GM18499 (cell line): Measurements from ENCODE around the gene SLC22A15.
"Not testable (repeated sequence)": the region's sequence is repeated elsewhere in the genome, so short reads cannot be mapped to it uniquely, and the experiment has no call there.

Experiments
- ATAC-seq: cut with Tn5 transposase; IDR thresholded peaks from one replicate; pipeline ENCODE4 v1.9.1; 2021; ENCODE audit warnings: moderate number of reproducible peaks; ENCODE audit not compliant: insufficient read depth, unreplicated experiment

SLC22A15 gene

DNA sequence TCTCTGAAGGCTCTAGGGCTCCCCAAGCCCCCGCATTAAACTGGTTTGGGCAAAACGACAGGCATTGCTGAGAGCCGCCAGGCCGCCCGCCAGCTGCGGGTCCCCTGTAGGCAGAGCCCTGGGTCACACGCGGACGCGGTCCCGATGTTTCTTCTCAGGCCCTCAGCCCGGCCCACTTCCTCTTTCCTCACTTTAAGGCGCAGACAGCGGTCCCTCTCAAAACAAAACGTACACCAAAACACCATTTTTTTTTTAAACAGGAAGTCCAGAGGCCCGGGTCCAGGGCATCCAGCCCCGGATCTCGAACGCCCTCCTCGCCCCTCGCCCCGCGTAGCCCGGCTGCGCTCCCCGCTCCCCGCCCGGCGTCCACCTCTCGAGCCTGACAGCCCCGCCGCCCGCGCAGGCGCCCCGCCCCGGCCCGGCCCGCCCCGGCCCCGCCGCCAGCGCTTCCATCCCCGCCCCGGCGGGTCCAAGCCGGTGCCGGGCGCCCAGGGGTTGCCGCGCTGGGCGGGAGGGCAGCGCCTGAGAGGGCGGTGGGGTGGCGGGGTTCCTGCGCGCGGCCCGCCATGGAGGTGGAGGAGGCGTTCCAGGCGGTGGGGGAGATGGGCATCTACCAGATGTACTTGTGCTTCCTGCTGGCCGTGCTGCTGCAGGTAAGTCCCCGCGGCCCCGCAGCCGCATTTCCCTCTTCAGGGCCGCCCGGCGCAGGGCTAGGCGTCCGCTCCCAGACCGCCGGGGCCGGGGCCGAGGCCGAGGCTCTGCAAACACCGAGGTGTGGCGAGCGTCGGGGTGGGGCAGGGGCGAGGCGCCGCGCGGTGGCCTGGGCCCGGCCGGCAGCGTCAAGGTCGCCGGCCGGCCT is at the start of gene SLC22A15:
Gene SLC22A15, plus strand, starts transcription at position 452 of the 859 bp plus-strand sequence. Its CDS starts 115 bp downstream, at position 567.
- peak; percentile 69 for ATAC-seq

DNA sequence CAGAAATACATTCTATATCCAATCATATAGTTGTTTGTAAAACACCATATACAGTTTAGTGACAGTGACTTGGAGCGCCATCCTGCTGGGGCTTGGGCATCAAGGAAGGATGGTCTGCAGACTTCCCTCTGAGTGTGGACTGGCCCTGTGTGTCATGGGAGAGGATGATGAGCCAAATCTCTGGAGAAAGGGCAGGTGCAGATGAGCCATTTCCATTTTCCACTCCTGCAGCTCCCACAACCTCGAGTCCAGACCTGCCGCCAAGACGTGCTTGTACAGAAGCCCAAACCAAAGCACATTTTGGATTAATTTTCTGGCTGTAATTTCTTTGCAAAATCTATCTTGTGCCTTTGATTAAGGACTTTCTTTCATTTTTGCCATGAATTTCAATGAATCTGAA is 48.3 kb upstream of the SLC22A15 start:
- no peak for ATAC-seq

DNA sequence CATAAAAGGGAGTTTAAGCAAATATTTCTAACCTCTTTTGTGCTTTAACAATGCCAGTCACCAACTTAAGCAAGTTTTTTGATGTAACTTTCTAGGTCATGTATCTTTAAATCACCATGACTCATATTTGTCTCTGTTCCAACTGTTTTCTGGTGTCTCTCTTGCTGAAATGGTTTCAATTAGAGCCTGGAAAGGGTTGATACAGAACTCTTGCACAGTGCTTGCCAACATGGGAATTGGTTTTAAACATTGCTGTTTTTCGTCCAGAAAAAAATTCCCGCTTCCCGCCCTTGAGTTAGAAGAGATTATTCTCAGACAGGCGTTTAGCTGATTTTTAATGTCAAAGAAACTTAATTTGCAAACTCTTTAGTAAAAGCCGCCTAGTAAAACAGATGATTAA is 46.4 kb upstream of the SLC22A15 start:
- ATAC-seq, result no peak

DNA sequence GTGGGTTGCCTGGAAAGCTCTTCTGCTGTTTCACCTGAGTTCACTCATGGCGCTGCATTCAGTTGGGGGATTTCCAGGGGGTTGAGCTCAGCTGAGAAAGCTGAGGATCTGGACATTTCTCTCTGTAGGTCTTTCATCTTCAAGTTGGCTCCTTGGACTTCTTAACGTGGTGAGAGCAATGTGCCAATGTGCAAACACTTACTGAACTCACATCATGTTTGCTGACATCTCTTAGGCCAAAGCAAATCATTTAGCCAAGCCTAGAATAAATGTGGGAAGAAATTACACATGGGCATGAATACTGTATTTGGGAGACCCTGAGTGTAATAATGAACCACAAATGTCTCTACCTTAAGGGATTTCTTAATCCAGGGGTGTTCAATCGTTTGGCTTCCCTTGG is 42.7 kb upstream of the SLC22A15 start:
- no peak for ATAC-seq

DNA sequence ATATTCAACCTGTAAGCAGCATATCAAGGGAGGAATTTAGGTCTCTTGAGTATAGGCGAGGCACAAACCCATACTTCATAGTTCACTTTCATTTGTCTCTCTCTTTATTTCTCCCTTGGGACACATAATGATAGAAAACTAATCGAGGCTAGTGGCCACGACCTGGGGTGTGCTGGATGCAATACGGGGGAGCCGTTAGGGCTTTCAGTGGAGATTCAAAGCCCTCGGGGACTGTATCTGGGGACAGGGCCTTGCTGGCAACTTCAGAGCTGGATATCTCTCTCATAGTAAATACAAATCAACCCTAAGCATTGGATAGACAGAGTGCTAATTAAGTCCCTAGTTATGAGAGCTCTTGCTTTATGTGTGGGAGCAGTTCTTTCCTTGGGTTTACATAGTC is 36.9 kb upstream of the SLC22A15 start:
- ATAC-seq, result no peak

DNA sequence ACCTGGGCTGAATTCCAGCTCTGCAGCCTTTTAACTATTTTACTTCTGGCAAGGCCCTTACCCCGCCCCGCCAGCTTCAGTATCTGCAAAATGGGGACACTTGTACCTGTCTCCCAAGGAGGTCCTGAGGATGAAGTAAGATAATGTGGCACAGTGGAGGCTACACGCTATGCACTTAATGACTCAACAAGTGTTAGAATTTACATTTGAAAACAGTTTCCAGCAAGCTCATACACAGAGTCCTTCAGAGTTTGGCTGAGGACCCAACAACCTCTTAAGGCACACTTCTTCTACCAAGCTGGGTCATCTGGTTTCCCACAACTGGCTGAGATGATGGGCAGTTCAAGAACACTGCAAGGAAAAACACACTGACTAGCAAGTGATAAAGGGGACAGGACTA is 30.2 kb upstream of the SLC22A15 start:
- ATAC-seq, result no peak

DNA sequence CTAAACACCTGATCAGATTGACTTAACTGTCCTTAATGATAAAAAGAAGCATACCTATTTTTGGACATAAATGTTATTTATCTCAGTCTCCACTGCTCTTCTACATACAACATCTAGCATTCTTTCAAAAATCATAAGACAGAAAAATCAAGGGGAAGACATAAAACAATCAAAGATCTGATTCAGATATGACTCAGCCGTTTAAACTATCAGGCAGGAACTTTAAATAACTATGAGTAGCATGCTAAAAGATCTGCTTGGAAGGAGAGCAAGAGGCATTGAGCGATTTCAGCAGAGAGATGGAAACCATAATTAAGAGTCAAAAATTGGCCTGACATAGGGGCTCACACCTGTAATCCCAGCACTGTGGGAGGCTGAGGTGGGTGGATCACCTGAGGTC is 27.2 kb upstream of the SLC22A15 start:
- no peak for ATAC-seq

DNA sequence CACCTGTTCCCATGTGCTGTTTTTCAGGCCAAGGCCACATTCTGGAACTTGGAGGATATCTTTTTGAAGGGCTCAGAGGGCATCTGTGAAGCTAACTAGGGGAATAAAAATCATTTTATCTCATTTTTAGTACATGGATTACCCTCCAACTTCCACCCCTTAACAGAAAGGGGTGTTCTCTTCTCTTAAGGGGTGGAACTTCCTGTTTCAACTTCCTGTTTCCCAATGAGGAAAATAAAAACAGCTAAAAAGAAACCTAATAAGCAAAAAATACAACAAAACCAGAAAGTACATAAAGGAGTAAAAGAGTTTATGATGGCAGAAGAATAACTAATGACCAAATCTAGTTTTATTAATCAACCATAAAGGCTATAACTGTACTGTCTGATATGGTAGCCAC is 24.8 kb upstream of the SLC22A15 start:
- no peak for ATAC-seq

DNA sequence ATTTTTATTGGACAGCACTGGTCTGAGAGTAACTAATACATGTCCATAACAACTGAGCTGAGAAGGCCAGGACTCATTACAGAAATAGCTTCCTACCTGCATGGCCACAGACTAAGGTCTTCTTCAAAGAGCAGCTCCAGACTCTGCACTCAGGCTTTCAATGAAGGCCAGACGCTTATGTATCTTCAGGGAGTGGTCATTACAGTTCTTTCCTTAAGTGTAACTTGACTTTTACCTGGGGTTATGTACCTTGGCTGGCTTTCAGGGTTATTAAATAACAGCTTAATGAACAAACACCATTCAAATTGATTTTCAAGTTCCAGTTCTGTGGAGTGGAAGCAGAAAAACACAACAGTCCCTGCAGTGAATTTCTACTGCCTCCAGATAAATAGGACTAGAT is 23.8 kb upstream of the SLC22A15 start:
- ATAC-seq, result no peak

DNA sequence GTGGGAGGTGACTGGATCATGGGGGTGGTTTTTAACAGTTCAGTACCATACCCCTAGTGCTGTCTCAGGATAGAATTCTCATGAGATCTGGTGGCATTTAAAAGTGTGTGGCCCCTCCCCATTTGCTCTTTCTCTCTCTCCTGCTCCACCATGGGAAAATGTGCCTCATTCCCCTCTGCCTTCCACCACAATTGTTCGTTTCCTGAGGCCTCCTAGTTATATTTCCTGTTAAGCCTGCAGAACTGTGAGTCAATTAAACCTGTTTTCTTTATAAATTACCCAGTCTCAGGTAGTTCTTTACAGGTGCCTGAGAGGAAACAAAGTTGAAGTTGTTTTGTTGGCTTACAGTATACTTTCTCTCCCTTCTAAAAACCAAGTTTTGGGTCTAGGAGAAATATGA is 23.1 kb upstream of the SLC22A15 start:
- no peak for ATAC-seq

DNA sequence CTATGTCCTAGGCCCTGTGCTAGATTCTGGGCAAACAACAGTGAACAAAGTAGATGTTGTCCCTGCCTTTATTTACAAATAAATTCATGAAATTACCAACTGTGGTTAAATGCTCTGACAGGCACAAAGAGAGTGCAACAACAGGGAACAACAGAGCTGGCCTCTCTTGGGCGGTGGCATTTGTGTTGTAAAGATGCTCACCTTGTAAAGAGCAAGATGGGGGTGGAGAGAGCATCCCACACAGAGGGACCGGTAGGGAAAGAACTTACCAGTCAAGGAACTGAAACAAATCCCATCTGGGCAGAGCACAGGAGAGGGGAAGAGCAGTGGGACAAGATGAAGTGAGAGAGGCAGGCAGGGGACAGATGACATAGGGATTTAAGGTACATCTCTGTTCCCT is 21.6 kb upstream of the SLC22A15 start:
- no peak for ATAC-seq

DNA sequence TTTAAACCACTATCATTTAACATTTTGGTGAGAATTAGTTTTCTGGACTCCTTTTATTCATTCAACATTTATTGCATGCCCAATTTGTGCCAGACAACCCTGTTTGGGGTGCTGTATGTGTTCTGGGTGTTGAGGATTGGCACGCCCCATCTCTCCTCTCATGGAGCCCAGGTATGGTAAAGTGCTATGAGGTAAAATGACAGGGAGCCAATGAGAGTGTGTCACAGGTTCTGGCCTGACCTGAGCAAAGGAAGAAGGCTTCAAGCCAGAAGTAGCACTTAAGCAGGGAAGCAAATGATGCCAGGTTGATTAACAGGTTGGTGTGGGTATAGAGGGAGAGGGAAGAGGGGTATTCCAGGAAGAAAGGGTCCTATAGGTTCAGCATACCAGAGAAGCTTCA is 21.1 kb upstream of the SLC22A15 start:
- no peak for ATAC-seq

DNA sequence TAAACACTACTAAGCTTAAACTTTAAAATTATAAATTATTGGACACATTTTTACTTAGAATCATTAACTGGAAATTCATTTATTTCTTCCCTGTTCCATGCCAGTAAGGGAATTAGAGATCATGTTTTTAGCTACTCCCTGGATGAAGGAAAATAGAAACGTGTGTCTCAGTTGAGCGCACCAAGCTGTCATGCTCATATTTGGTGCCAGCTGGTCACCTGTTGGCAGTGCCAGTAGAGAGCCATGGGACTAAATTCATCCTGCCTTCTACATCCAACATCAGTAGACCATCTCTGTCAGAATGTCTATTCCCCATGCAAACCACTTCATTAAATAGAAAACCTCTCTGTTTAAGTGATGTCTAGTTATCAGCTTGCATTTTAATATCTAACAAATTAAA is 17.4 kb upstream of the SLC22A15 start:
- ATAC-seq, result no peak

DNA sequence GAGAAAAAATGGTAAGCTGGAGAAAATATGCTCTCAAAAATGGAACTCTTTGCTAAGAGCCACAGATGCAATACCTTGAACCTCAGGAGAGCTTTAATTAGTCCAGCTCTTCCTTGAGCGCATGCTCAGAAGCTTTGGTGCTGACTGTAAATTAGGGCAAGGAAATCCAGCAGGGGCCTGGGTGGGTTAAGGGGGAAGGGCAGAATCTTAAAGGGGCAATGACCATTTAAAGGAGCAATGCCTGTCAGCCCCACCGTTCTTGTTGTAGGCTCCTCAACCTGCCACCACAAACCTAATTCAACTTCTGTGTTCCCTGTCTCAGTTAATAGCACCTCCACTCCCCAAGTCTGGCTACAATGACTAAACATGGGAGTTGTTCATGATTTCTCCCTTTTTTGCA is 6.8 kb upstream of the SLC22A15 start:
- ATAC-seq, result no peak

DNA sequence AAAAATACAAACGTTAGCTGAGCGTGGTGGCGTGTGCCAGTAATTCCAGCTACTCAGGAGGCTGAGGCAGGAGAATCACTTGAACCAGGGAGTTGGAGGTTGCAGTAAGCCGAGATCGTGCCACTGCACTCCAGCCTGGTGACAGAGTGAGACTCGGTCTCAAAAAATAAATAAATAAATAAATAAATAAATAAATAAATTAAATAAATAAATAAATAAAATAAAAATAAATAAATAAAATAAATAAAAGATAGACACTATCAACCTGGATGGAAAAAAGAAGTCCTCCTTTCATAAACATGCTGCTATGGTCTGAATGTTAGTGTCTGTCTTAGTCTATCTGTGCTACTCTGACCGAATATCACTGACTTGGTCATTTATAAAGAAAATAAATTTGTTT is 4.5 kb upstream of the SLC22A15 start:
- ATAC-seq, result not testable (repeated sequence)

DNA sequence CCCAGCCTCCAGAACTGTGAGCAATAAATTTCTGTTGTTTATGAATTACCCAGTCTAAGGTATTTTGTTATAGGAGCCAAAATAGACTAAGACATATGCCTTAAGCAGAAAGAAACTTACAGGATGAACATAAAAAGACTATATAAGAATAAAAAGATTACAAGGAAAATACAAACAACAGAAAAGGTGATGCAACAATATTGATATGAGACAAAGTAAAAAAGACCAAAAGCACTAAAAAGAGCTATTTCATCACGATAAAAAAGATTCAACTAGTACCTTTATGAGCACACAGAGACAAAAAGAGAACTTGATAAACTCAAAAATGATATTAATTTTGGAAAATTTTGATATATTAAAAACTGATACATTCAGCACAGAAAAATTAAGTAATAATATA is 3.2 kb upstream of the SLC22A15 start:
- no peak for ATAC-seq

DNA sequence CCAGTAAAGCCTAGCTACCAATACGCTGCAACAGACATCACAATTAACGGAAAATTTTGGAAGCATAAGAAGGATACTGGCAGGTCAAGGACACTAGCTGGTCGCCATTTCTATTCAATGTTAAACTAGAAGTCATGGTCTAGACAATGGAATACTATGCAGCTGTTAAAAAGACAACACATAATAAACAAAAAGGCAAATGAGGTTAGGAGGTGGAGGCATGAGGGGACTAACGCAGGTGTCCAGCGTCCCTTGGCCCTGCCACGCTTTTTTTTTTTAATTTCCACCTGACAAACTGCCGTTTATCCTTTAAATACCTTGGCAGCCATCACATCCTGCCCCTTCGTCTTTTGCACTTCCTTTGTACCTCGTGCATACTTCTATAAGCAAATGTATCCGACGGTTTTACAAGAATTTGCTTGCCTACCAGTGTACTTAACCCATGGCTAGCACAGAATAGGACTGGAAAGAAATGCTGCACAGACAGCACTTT is 698 bp upstream of the SLC22A15 start:
- ATAC-seq, result no peak

DNA sequence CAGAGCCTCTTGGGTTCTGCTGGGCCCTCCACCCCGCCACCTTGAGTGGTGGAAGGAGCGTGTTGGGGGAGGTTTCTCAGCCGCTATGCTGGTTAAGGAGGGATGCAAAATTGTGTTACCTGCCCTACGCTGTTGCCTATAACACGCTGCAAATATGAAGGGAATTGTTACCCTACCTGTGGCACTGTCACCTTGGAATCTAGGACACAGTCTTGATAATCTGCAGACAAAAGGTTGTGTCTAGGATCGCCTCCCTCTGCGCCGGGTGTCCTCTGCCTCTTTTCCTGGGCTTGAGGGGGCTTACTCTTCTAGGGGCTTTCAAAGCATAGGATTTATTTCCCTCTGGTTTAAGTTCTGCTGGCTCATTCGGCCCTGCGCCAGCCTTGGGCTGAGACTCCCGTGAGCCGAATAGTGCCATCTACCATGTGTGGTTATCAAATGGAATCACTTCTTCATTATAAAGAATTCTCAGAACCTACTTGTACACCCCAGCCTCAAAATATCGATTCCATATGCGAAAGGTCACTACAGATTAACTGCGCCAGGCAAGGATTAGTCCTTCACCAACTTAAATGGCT is 697 bp downstream of the SLC22A15 start:
- no peak for ATAC-seq

DNA sequence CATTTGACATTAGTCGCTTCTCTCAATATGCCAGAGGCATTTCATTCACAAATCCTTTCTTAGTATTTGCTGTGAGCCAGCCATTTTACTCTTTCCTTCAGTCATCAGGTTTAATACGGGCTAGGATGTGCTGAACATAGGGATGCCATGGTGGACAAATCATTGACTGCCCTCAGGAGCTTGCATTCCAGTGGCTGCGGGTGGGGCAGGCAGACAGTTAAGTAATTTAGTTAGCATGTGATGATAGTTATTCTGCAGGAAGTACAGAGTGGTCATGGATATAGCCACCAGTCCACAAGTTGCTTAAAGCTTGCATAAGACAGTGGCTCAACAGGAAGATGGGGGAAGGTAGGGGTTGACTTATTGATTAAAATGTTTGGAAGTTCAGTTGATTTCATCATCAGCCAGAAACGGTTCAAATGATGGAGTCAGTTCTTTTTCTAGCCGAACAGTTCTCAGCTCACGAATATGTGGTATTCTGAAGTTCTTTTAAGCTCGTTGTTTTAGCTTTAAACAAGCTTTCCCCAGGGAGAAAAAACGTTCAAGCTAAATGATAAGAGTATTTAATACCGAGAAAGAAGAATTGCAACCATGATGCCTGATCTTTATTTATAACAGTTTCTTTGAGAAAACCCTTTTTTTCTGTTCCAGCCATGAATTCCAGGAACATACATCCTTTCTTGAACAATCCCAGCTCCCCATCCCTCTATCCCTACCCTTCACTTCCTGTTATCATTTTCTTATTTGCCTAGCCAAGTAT is 1.4 kb downstream of the SLC22A15 start:
- no peak for ATAC-seq

DNA sequence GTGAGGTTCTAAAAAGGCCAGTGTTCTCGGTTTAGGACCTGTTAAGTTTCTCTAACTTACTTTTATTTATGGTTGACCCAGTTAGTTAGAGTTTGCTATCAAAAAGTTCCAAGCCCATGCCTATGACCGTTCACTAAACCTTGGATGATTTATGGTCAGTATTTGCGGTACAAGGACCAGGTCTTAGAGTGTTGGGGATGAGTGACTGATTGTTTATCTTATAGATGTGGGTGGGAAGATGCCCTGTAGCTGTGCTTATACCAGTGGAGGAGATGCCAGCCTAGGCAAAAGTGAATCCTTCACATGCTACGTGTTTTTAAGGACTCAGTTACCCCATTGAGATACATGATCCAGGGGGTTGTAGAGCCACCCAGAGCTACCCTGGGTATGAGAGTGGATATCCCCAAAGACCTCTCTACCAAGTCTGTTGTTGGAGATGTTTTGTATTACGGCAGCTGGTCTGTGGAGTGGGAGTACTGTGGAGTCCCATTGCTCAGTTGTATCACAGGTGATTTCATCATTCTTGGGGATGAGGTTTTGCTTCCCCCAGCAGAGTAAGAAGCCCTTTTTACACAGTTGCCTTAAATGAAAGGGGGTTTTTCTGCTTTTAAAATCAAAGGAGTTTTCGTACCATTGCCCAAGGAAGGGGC is 2.1 kb downstream of the SLC22A15 start:
- ATAC-seq, result no peak

DNA sequence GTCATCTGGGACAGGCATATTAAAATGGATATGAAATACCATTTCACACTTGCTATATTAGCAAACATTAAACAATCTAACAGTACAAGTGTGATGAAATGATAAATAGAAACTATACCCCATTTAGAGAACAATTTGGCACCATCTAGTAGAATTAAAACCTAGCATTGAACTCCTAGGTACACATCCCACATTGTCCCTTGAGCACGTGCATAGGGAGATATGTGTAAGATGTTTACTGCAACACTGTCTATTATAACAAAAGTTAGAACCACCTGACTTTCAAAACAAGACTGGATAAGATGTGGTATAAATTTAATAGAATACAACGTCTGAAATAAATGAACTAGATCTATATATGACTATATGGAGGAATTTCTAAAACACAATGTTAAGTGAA is 3.8 kb downstream of the SLC22A15 start:
- ATAC-seq, result no peak
